GM19468 (cell line): Measurements from ENCODE around the gene SPATA31A1.
"Not testable (repeated sequence)": the region's sequence is repeated elsewhere in the genome, so short reads cannot be mapped to it uniquely, and the experiment has no call there.

Experiments used
- ATAC-seq: cut with Tn5 transposase; IDR thresholded peaks from one replicate; pipeline ENCODE4 v1.9.1; 2021; ENCODE audit warnings: mild to moderate bottlenecking, moderate library complexity, moderate number of reproducible peaks; ENCODE audit not compliant: unreplicated experiment; ENCODE audit errors: extremely low read depth

Gene SPATA31A1

GRCh38 chr9:39355369-39355768 lies at the start of gene SPATA31A1:
Gene SPATA31A1 (plus strand): TSS chr9:39355669. CDS start chr9:39355731, 62 bp downstream.
- ATAC-seq, result not testable (repeated sequence)

GRCh38 chr9:39407261-39408204 lies 52.1 kb downstream of the SPATA31A1 start:
- not testable (repeated sequence) for ATAC-seq

GRCh38 chr9:39411254-39411940 lies 55.9 kb downstream of the SPATA31A1 start:
- ATAC-seq, result not testable (repeated sequence)
